Caki2 (cell line): ENCODE measurements around the gene SORCS2. TPM values are rescaled to one million over a fixed set of nuclear protein-coding genes. Genes with fewer than 3 reads are reported as not detected.

ENCODE experiments used
- DNase-seq: peaks from one replicate; pipeline ENCODE4 v3.0.0-alpha.2; 2015; ENCODE audit warnings: low read depth
- in situ Hi-C: cut with HindIII; loops from 2 replicates; pipeline ENCODE4 v1.10.0; 2016; ENCODE audit warnings: low sequenced_read_pairs, low pct_unique_long_range_greater_than_20kb, mixed read lengths
- total RNA-seq: library from RNA; depleted of rRNA; stranded (reverse); fragments of >200 nt; shearing (Covaris generic); gene quantifications from 2 replicates; pipeline ENCODE4 v1.2.3, GENCODE V29; 2014; ENCODE audit warnings: low replicate concordance

Gene SORCS2
- total RNA-seq, 1 experiment from 2014 or later = 1.4 TPM

DNA sequence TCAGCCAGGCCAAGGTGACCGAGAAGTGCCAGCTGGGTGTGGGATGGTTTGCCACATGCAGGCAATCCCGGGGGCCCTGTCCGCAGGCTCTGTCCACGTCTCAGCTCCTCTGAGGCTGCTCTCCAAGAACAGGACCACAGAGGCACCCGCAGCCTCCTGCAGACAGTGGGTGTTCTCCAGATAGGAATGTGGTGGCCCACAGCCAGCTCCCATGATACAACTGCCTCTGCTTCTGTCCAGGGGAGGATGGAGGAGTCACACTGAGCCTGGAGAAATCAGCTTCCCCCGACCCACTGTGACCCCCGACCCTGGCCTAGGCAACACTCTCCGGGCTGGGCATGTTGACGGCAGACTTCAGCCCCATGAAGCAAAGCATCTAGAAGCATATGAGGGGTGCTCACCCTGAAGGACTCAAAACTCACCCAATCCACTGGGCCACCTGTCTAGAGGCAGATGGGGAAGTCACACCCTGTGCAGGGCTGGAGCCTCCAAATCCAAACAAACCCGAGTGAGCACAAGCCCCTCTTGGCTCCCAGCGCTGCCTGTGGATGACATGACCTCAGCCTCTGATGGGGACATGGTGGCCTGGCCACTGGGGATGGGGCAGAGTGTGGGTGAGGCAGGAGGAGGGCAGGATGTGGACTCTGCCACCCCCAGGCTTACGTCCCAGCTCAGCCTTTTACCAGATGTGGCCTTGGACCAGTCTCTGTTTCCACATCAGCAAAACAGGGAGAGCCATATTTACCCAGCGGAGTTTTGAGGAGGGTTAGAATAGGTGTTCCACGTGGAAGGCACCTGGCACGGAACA, 140.1 kb downstream of the SORCS2 start:
- in situ Hi-C loops = no loop called here
- DNase-seq = no peak

DNA sequence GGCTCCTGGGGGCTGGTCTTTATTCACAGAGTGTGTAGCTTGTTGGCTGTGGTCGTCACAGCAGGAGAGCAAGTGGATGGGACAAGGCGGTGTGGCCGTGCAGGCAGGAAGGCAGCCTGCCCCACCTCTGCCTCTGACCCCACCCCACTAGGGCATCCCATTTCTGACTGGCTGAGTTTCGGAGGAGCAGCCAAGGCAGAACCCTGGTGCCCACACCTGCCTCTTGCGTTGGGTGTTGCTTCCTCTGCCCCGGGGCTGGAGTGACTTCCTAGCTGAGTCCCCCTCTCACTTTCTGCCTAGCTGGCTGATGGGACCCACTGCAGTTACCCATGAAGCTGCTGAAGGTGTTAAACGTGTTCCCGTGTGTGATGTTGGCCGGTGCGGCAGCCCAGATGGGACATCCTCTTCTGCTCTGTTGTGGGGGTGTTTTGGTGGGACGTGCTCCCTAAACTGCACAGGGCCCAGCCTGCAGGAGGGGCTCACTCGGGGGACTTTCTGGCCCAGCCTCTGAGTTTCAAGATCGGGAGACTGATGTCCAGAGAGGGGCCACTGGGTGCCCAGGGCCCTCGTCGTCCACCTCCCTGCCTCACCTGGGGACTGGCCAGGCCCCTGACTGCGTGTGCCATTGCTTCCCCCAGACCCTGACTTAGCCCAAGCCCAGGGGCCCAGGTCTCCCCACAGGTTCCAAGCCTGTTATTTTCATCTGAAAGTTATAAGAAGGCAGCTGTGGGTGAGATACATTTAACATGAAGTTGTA, 140.9 kb downstream of the SORCS2 start:
- in situ Hi-C loops = no loop called here
- no peak for DNase-seq

DNA sequence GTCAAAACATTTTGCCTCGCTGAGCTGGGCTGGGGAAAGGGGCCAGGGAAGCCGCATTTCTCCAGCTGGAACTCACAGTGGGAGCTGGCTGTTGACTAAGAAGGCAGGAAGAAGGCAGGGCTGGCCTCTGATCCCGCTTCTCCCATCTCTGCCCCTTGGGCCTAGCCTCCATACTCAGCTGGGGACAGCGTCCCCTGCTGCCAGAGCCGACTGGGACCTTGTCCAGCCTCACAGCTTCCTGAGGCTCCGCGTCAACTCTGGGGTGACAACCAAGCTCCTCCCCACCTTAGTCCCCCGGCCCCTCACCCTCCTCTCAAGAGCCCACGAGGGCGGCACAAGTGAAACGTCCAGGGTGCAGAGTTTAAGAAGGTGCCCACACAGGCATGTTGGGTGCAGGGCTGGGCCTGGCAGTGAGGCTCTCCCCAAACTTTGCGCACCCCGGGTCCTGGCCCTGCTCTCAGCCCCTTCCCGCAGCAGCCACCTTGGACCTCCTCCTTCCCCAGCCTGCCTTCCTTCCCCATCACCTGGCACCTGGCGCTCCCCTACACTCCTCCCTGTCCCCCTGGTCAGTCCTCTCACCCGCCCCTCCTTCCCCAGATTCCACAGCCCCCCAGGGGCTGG, 141.6 kb downstream of the SORCS2 start:
- DNase-seq = no peak
- in situ Hi-C loops = no loop called here

DNA sequence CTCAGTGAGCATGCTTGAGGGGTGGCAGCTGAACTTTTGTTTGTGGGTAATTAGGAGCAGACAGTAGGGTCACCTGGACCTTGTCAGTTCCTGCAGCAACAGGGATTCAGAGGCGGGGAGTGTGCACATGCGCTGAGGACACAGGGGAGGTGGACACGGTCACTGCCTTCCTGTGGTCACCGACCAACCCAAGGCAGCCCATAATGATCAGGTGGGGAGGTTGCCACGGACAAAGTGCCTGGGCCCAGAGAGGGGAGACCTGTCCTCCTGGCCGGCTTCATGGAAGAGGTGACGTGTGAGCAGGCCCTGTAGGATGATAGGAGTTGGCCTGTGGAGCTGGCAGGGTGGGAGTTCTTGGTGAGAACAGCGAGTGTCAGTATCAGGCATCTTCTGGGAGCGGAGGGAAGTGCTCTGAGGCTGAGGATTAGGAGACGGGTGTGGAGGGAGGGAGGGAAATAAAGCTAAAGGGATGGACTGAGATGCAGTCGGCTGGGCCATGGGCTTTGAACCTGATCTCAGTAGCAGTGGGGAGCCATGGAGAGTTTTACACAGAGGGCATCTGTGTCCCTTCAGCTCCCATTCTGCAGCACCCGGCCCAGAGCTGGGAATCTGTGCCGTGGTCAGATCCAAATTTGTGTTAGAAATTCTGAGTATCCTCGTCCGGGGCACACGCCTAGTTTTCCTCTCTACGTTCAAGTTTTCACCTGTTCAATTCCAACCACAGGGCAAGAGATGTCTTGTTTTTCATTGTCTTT, 142.4 kb downstream of the SORCS2 start:
- in situ Hi-C loops = no loop called here
- DNase-seq = no peak

DNA sequence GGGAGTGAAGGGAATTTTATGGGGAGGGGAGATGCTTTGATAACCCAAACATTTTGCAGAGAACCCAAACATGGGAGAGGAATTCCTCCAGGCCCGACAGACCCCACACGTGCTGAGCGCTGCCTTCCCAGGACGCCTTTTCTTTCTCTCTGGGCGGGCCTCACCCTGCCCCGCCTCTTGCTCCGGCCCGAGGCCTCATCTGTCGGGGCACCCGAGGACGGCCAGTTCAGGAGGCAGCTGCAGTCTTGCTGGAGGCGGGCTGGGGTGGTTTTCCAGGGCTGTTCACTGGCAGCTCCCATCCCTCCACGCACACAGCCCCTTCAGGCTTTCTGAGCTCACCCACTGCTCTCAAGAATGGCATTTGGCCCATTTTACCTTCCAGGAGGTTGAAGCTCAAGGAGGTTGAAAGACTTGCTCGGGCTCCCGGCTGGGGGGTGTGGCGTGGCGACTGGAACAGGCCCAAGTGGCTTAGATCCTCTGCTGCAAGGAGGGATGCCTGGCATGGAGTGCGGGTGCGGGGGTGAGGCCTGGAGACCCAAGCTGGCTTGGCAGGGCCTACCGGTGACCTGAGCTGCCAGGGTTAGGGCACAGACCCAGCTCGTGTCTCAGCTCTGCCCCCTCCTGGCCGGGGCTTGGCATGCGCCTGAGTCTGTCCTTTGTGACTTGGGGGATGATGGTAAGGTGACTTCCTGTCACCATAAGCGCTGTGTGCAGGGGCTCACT, 143.2 kb downstream of the SORCS2 start:
- in situ Hi-C loops = no loop called here
- DNase-seq = no peak

DNA sequence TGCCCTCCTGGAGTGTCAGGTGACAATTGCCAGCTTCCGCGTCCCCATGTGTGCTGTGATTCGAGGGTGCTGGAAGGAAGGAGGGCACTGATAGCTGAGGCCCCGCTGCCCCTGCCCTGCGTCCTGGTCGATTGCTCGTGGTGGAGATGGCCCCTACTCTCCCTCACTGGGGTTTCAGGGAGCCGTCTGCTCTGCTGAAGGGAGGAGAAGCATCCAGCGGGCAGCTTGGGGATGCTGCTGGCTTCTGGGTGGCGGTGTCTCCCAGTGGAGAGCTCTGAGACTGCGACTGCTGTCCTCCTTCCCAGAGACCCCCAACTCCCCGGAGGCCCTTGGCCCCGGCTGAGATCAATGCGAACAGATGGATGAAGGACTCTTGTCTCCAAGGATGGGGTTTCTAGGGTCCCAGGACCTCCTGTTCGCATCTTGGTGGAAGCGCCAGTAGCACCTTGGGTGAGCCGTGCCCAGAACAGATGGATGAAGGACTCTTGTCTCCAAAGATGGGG, 143.8 kb downstream of the SORCS2 start:
- in situ Hi-C loops = no loop called here
- no peak for DNase-seq

DNA sequence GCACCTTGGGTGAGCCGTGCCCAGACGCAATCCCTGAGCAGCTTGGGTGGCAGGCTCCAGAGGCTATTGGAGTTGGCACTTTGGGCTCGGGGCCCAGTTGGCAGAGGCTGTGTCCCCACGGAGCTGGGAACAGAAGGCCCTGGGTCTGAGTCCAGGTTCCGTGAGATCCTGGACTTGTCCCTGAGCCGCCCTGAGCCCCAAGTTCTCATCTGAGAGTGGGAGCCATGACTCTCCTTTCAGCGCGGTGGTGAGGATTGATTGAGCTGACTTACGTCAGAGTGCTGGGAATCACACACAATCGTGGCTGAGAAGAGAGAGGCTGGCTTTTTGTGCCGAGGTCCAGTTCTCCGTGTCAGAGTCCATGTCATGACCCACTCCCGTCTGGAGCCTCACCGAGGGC, 144.4 kb downstream of the SORCS2 start:
- in situ Hi-C loops = no loop called here
- DNase-seq = no peak

DNA sequence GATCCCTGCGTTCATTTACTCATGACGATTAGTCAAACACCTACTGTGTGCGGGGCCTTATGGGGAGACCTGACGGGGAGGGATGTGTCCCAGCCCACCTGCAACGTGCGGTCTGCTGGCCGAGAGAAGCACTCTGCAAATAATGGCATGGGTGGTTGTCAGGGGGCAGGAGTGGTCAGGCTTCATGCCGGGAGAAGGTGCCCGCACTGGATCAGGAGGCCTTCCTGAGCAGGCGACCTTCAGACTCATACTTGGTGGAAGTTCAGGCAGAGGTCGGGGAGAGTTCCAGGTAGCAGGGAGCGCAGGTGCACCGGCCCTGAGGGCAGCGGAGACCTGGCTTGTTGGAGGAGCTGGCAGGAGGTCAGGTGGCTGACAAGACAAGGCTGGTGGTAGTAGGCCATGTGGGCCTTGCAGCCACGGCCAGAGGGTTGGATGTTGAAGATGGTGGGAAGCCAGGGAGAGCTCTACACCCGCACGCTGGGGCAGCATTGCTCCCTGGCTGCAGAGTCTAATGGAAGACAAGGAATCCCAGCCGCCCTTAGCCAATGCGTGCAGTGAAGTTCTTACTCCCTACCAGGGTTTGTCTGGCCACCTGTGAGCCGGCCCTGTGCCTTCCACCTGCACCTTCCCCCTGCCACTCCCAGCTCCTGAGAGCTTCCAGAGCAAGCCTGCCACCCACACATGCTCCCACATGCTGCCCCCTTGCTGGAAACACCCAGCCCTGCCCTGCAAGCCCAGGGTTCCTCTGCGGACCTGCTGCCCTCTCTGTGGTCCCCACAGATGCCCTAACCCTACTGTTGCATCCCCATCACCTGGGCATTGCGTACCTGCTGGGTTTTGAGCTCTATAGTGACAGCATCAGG, 145.1 kb downstream of the SORCS2 start:
- in situ Hi-C loops = no loop called here
- DNase-seq = no peak

DNA sequence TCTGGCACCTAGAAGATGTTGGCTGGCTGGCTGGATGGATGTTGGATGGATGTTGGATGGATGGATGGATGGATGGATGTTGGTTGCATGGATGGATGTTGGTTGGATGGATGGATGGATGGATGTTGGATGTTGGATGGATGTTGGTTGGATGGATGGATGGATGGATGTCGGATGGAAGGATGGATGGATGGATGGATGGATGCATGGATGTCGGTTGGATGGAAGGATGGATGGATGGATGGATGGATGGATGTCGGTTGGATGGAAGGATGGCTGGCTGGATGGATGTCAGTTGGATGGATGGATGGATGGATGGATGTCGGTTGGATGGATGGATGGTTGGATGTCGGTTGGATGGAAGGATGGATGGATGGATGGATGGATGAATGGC, 145.7 kb downstream of the SORCS2 start:
- in situ Hi-C loops = no loop called here
- DNase-seq = no peak

DNA sequence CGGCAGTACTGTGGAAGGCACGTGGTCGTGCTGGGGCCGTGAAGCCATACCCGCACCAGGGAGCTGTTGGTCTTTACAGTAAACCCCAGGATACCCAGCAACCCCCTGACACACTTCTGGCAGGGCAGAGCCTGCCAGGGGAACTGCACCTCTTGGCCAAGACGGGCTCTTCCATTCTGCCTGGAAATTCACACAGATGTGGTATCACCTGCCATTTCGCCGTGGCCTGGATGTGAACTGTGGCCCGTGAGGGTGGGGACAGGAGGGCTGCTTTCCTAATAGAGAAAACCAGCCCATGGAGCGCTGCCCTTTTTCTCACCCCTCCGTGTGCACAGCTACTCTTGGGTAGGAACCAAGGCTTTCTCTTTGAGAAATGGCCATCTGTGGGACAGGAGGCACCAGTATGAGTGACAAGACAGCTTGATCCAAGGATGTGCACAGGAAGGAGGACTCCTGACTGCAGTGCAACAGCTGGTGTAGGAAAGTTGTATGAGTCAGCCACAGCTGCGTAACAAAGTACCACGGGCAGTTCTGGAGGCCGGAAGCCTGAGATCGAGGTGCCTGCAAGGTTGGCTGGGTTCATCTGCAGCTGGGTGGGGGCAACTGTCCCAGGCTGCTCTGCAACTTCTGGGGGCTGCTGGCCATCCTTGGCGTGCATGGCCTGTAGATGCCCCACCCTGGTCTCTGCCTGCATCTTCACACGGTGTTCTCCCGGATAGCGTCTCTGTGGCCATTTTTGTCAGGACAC, 146.7 kb downstream of the SORCS2 start:
- DNase-seq = no peak
- in situ Hi-C loops = no loop called here

DNA sequence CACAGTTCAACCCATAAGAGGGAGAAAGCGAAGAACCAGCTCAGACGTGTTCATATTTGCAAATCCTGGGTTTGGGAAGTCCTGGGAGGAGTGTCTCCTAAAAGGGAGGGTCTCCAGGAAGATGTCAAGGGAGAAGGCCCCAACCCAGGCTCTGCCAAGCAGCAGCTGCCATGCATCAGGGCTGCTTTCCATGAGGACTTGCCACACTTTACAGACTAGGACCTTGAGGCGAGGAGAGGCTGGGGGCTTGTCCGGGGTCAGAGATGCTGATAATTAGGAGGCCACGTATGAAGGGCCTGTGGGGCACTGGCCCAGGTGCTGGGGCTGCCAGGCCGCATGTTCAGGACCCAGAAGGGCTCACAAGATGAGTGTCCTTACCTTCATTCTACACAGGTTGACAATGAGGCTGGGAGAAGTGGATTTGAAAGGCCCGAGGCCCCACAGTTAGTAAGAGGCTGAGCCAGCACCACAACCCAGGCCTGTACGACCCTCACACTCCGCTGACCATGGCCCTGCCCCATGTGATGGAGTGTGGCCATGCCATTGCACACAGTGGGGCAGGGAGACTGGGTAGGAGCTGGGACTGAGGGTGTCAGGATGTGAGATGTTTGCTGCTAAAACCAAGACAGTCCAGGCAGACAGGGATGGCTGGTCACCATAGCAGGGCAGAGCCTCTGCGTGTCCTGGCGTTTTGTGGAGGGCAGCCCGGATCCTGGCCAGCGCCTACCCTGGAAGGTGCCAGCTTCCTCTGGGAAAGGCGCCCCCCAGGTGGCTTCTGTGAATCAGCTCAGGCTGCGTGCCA, 147.6 kb downstream of the SORCS2 start:
- no peak for DNase-seq
- in situ Hi-C loops = no loop called here

DNA sequence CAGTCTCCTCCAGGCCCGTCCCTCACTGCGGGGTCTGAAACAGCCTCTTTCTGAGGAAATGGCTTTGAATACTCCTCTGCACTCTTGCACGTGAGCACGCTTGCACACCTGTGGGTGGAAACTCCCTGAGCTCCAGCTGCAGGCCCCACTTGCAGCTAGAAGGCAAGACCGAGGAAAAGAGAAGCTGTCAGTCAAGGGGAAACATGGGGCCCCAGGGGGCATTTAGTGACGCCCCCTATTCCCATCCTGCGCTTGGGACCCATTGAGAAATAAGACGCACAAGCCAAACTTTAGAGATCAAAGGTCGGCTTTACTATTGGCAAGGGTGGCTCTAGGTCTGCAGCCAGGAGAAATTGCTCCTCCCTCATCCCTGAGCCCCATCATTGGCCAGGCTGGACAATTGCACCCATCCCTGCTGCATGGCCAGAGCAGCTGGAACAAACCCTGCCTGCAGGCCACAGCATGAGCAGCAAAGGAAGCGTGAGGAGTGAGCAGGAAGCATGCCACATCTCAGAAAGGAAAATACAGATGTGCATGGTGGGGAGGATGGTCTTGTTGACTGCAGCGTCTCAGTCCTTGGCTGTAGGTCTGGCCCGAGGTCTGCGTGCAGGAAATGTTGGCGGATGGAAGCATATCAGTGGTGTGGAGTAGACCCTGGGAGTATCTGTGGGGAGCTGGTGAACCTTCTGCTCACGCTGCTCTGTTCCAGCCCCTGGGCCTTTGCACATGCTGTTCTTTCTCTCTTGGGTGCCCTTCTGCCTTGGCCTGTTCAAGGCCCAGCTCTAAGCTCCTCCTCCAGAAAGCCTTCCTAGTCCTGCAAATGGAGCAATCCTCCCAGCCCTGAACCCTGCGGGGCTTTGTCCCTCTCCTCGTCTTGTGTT, 148.5 kb downstream of the SORCS2 start:
- no peak for DNase-seq
- in situ Hi-C loops = no loop called here

DNA sequence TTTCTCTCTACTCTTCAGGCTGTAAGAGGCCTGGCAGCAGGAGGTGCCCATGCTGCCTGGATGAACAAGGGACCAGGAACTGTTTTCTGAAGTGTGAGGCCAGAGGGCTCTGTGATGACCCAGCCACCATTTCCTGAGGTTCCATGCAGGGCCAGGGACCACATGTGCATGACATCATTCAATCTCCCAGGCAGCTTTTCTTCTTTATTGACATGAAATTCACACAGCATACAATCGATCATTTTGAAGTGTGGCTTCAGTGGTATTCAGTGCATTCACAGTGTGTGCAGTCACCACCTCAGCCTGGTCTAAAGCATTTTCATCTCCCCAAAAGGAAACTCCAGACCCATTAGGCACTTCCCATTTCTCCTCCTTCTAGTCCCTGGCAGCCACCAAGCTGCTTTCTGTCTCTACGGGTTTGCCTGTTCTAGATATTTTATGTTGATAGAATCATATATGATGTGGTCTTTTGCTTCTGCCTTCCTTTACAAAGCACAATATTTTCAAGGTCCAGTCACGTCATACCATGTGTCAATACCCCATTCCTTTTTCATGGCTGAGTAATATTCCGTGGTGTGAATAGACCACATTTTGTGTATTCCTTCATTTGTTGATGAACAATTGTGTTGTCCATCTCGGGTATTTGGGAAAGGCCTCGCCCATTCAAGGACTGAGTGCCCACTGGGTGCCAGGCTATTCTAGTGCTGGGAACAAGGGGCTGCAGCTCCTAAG, 149.3 kb downstream of the SORCS2 start:
- in situ Hi-C loops = no loop called here
- DNase-seq = no peak
